ENCODE data around the gene KNSTRN. TPM values are rescaled to one million over a fixed set of nuclear protein-coding genes. Genes with fewer than 3 reads are reported as not detected.

The KNSTRN gene
- total and polyA plus RNA-seq, 2 donors (not counting 3 experiments of a cell fraction or from before 2014, with no cell fraction given) = 24.4 to 61.4 TPM

- Histone ChIP-seq H4K20me1 (replicated peaks; ENCODE audit: control insufficient read depth, extremely low read depth, insufficient read depth, low read length) (no peaks in the 10 kb centered on the region), H3K27me3 (ENCODE audit: control insufficient read depth in 2 of 2, insufficient read depth in 2 of 2, low read length in 2 of 2) (no peaks in the 10 kb centered on the region), H2AFZ (ENCODE audit: low read depth, low read length) (peak within 1 kb of the TSS; percentile 90), H3K79me2 (ENCODE audit: control insufficient read depth, insufficient read depth, low read length) (peaks cover 15% of the 10 kb centered on the region), H3K36me3 (ENCODE audit: control insufficient read depth in 2 of 2, extremely low read depth in 1 of 2, insufficient read depth in 2 of 2, low read length in 2 of 2) (peaks cover 2 to 9% of the 10 kb centered on the region in 2 experiments), H3K27ac (ENCODE audit: insufficient read depth, low read depth, low read length) (peak within 1 kb of the TSS; percentile 9), H3K9me3 (replicated peaks; ENCODE audit: control insufficient read depth, insufficient read depth, low read length) (no peaks in the 10 kb centered on the region), H3K4me3 (replicated peaks in 1 of 3; ENCODE audit: insufficient read depth in 1 of 3, low read depth in 1 of 3, low read length in 3 of 3) (peak within 1 kb of the TSS; percentile 47 to 87 (median 74)), H3K9me1 (replicated peaks; ENCODE audit: control insufficient read depth, extremely low read depth, insufficient read depth, low read length) (no peaks in the 10 kb centered on the region), H3K9ac (replicated peaks; ENCODE audit: extremely low read depth, insufficient read depth, low read length) (peak within 1 kb of the TSS; percentile 71), H3K4me1 (ENCODE audit: control insufficient read depth, extremely low read depth, insufficient read depth, low read length) (peaks cover 11% of the 10 kb centered on the region), H3K4me2 (ENCODE audit: insufficient read depth, low read length) (peak within 1 kb of the TSS; percentile 84)
- ChIA-PET CTCF (interaction anchor here (0.6 to 2.4 kb wide), 14 partner anchors 9 to 127 kb away, joined by 3 to 17 read pairs (median 4); no protein-coding TSS in a partner anchor), POLR2A (no interaction called here)
- TF ChIP-seq POLR2AphosphoS5 (IDR thresholded peaks at IDR 0.05; ENCODE audit: insufficient read depth, low read depth, low read length) = peak; percentile 82
- no peak for TF ChIP-seq CTCF (IDR thresholded peaks at IDR 0.05; ENCODE audit: extremely low read depth in 1 of 2, insufficient read depth in 1 of 2, low read depth in 1 of 2, low read length in 2 of 2)
- TF ChIP-seq JUN (IDR thresholded peaks at IDR 0.05; ENCODE audit: borderline replicate concordance, insufficient read depth, insufficient read length, low read depth) = no peak
- peak; percentile 3 for TF ChIP-seq MYC (IDR thresholded peaks at IDR 0.05; ENCODE audit: low read depth, low read length)
- TF ChIP-seq POLR2A (IDR thresholded peaks at IDR 0.05; ENCODE audit: low read depth, low read length) = peak; percentile 80
- FAIRE-seq (peak; percentile 100), DNase-seq (ENCODE audit: low read depth, low spot score) (peak; percentile 97)
- intact Hi-C loops (cut with micrococcal nuclease) (loop anchor here (5.0 kb wide), 1 partner anchor 38 kb away; no protein-coding TSS in a partner anchor), dilution Hi-C loops (cut with MboI; ENCODE audit: extremely low pct_ligation_motif_present, low sequenced_read_pairs) (no loop called here)
- BruUV-seq (replicated peaks) = TSS peak; percentile 53
Measured at GRCh38 chr15:40405501-40406381, 23.2 kb downstream of the KNSTRN start, which contains the start of gene IVD. IVD (plus strand) TSS chr15:40405795; CDS start chr15:40405828, 33 bp downstream.
